ENCODE results near the gene HLA-G.

HLA-G gene

DNA sequence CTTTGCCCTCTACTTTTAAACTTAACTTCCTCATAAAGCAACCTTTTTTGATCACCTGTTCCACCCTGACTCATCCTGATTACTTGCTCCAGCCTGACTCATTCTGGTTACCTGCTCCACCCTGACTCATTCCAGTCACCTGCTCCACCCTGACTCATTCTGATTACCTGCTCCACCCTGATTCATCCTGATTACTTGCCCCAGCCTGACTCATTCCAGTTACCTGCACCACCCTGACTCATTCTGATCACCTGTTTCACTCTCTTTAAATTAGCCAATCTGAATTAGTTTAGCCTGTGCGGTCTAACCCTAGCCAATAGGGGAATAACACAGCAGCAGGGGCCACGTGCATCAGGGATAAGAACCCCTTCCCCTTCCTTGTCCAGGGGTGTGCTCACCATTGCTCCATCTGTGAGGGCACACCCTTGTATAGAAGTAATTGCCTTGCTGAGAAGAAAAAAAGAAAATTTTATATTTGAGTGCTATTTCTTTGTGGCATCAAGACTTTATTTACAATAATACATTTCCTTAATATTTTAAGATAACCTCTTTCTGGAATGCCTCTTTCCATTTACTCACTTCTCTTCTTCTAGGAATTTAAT lies 17.9 kb downstream of the HLA-G start:
- DNase-seq (ENCODE audit: low read depth) = peak; percentile 46
- H3K4me3 ChIP-seq (ENCODE audit: low read depth, low read length) = no peak overlapping the region
- TF ChIP-seq, protein P1, sequence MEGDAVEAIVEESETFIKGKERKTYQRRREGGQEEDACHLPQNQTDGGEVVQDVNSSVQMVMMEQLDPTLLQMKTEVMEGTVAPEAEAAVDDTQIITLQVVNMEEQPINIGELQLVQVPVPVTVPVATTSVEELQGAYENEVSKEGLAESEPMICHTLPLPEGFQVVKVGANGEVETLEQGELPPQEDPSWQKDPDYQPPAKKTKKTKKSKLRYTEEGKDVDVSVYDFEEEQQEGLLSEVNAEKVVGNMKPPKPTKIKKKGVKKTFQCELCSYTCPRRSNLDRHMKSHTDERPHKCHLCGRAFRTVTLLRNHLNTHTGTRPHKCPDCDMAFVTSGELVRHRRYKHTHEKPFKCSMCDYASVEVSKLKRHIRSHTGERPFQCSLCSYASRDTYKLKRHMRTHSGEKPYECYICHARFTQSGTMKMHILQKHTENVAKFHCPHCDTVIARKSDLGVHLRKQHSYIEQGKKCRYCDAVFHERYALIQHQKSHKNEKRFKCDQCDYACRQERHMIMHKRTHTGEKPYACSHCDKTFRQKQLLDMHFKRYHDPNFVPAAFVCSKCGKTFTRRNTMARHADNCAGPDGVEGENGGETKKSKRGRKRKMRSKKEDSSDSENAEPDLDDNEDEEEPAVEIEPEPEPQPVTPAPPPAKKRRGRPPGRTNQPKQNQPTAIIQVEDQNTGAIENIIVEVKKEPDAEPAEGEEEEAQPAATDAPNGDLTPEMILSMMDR (IDR thresholded peaks at IDR 0.05; ENCODE audit: insufficient read depth, low read depth, low read length, missing control alignments) = no peak

DNA sequence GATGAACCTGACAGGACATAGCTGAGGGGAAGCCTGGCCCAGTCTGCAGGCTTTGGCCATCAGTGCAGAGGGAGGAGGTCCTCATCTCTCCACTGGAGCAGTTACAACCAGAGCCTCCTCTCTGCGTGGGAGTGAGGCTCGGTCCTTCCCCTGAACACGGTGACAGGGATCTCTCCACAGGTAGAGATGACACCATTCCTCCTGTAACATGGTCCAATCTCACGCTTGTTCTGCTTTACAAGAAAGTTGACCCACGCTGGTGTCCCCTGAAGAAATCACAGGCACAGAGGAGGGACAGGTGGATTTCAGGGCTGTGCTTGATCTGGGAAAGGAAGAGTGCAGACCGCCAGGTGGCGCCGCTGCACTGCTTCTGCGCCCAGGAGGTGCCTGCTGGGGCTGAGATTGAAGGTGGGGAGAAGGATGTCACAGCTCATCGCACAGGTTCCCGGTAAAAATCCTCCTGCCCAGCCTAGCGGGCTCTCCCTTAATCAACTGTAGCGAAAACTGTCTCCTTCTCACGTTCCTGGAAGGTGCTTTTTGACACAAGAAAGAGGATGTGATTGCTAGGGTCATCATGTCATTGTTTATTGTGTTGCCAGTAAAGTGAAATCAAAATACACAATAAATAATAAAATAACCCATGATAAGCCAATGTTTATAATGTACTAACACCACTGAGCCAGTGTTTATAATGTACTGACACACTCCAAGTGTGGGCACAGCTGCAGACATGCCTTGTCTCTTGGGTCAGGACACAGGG lies 20.4 kb downstream of the HLA-G start:
- peak; percentile 78 for DNase-seq (ENCODE audit: low read depth)
- TF ChIP-seq, protein P1 (IDR thresholded peaks at IDR 0.05; ENCODE audit: insufficient read depth, low read depth, low read length, missing control alignments) = peak; percentile 85
- H3K4me3 ChIP-seq (ENCODE audit: low read depth, low read length) = no peak overlapping the region

DNA sequence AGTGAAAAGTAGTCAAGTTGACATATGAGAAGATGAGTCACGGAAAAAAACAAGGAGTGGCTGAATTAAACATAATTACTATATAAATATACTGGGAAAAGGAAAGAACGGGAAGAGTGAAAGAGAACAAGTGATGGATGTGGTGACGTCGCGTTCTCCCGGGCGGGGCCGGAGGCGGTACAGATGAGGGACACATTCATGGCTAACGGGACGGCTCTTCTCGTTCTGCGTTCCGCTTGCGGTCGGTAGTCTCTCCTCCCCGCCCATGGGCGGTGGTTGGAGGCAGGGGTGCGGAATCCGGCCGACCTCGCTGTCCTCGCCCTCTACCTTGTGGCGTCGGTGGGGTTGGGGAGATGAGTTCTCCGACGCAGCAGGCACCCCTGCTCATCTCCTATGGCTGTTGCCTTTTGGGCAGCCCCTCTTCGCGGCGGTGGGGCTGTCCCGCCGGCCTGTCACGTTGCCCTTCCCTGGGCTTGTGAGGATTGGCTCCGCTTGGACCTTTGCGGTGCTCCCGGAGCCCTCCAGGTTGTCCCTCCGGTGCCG lies 22.5 kb downstream of the HLA-G start:
- TF ChIP-seq, protein P1 (IDR thresholded peaks at IDR 0.05; ENCODE audit: insufficient read depth, low read depth, low read length, missing control alignments) = no peak
- H3K4me3 ChIP-seq (ENCODE audit: low read depth, low read length) = no peak overlapping the region
- DNase-seq (ENCODE audit: low read depth) = no peak

DNA sequence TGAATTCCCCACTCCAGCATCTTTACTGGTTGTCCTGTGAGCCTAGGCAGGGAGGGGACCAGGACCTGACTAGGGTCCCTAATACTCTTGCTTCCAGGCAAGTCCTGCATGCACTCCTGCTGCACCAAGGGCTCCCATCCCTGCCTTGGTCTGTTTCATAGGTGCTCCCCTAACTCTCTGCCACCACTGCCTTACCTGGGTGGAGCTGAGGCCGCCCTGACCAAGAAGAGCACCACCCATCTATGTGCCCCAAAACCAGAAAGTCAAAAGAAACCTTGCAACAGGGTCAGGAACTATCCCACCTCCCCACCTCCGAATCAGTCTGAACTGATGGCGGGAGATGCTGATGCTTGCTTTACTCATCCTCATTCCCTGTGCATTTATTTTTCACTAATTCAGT lies 23.6 kb downstream of the HLA-G start:
- H3K4me3 ChIP-seq (ENCODE audit: low read depth, low read length) = no peak overlapping the region
- DNase-seq (ENCODE audit: low read depth) = no peak
- TF ChIP-seq, protein P1 (IDR thresholded peaks at IDR 0.05; ENCODE audit: insufficient read depth, low read depth, low read length, missing control alignments) = no peak

DNA sequence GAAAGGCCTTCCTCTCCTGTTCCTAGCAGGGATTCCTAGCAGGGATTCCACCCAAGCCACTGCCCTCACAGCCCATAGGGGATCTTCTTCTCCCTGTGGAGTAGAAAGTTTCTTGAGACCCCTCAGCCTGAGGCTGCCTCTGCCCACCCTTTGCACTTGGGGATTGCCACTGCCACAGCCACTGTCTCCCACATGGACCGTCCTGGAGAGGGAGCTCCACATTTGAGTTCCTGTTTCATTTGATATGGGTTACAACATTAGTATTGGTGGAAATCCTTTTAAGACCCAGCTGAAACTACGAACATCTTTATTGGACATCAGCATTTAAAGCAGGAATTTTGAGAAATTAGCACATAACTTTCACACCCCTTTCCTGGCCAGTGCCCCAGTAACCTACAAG lies 25.6 kb downstream of the HLA-G start:
- DNase-seq (ENCODE audit: low read depth) = no peak

DNA sequence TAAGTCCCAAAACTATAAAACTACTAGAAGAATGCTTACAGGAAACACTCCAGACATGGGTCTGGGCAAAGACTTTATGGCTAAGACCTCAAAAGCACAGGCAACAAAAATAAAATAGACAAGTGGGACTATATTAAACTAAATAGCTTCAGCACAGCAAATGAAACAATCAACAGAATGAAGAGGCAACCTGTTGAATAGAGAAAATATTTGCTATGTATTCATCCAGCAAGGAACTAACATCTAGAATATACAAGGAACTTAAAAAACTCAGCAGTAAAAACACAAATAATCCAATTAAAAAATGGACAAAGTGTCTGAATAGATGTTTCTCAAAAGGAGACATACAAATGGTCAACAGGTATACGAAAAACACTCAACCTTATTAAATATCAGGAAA lies 30.4 kb downstream of the HLA-G start:
- TF ChIP-seq, protein P1 (IDR thresholded peaks at IDR 0.05; ENCODE audit: insufficient read depth, low read depth, low read length, missing control alignments) = no peak
- no peak overlapping the region for H3K4me3 ChIP-seq (ENCODE audit: low read depth, low read length)
- no peak for DNase-seq (ENCODE audit: low read depth)

More for the DNA sequence above, 25.6 kb downstream of the HLA-G start:
- TF ChIP-seq, protein P1 (IDR thresholded peaks at IDR 0.05; ENCODE audit: insufficient read depth, low read depth, low read length, missing control alignments) = no peak
- no peak overlapping the region for H3K4me3 ChIP-seq (ENCODE audit: low read depth, low read length)

Measured in GM12865 (cell line).